ENCODE measurements around the gene CELF2.

CELF2 gene

DNA sequence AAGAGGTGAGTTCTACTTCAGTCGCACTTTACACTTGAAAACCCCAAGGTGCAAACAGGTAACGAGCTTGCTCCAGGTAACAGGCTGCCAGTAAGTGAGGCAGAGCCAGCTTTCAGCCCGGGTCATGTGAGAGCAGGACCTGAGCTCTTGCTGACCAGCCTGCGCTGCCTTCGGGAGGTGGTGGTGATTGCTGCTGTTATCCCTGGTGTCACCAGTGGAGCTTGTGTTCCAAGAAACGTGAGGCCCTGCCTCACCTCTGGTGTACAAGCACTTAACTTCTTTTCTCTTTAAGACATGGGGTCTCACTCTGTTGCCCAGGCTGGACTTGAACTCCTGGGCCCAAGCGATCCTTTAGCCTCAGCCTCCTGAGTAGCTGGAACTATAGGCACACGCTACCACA, 265.0 kb downstream of the CELF2 start:
- no peak for DNase-seq

DNA sequence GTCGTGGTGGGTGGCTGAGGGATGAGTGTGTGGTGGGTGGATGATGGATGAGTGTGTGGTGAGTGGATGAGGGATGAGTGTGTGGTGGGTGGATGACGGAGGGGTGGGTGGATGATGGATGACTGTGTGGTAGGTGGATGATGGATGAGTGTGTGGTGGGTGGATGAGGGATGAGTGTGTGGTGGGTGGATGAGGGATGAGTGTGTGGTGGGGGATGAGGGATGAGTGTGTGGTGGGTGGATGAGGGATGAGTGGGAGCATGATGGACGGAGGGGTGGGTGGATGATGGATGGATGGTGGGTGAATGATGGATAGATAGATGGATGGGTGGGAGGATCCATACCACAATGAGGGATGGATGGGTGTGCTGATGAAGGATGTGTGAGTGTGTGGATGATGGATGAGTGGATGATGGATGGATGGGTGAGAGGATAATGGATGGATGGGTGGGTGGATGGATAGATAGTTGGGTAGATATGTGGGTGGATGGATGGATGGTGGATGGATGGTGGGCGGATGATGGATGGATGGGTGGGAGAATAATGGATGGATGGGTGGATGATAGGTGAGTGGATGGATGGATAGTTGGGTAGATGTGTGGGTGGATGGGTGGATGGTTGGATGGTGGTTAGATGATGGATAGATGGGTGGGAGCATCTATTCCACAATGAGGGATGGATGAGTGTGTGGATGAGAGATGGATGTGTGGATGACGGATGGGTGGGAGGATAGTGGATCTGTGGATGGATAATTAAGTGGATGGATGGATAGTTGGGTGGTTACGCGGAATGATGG, 266.8 kb downstream of the CELF2 start:
- DNase-seq: no peak

DNA sequence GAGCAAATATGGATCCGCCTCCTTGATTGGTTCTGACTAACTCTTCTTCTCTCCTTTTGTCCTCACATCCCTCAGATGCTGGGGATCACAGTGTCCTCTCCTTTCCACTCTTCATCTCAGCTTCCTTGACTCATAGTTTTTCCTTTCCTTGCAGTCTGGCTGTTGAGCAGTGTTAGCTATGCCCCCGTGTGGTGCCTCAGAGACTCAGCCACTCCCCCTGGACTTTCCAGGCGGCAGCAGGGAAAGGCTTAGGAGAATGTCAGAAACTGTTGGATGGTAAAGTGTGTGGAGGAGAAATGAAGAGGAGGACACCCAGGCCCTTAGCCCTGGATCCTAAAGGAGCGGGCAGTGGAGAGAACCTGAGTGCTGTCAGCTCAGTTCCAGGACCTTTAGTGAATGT, 267.5 kb downstream of the CELF2 start:
- no peak for DNase-seq

DNA sequence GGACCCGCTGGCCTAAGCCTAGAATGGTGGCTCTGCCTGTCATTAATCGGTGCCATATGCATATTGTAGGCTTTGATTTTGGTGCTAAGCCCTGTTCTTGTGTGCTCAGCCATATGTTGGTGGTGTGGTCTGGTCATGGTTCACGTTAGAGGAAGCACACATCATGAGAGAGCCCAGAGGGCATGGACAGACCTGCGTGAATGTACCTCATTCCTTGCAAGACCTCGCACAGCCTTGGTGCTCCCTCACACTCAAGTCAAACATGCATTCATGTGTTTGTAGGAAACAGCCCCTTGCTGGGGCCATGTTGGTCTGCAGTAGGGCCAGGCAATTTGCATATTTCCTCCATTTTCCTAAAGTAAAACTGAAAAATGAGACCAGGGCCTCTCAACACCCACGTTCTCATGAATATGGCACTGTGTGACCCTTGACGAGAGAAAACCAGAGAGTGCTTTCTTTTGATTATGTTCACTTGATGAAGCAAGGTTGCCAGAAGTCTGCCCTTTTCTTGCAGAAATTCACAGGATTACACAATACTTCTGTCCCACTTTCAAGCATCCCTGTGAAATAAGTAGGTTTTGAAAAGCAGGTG, 268.7 kb downstream of the CELF2 start:
- DNase-seq: no peak

DNA sequence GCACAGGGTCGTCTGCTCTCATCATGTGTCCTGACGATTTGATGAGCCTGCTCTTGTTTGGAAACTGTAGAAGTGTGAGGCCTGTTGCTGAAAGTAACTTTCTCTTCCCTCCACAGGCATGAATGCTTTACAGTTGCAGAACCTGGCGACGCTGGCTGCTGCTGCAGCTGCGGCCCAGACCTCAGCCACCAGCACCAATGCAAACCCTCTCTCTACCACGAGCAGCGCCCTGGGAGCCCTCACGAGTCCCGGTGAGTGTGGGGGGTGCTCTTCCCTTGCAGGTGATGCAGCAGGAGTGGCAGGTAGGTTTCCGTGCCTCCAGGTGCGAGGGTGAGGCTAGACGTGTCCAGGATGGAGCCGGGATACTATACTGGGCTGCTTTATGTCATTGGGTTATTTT, 270.6 kb downstream of the CELF2 start:
- DNase-seq: no peak

DNA sequence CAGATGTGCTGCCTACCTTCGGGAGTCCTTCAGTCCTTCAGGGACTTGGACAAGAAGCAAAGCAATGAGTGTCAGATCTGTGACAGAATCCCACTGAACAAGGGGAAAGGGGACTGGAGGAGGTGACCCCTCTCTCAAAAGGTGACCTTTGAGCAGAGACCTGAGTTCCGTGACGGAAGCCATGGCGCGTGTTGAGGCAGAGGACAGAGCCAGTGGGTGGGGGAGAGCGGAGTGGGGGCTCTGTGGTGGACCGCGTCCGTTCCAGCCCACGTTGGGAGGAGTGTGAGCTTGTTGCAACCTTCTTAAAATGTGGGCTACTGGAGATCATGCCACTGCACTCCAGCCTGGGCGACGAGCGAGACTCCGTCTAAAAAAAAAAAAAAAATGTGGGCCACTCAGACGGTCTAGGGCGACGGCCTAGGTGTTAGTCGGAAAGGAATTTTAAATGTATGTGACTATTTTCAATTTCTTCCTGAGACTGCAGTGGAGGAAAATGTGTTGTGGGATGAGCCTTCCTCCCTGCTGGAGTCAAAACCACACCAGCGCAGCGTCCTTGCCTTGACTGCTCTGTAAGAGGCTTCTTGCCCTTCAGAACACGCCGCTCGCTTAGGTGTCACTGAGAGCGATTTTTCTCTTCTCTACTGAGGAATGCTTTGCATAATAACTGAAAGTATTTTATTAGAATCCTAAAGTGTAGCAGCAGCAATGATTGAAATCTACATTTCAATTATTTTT, 272.7 kb downstream of the CELF2 start:
- DNase-seq: peak in 1 of 2 experiments; percentile 2

DNA sequence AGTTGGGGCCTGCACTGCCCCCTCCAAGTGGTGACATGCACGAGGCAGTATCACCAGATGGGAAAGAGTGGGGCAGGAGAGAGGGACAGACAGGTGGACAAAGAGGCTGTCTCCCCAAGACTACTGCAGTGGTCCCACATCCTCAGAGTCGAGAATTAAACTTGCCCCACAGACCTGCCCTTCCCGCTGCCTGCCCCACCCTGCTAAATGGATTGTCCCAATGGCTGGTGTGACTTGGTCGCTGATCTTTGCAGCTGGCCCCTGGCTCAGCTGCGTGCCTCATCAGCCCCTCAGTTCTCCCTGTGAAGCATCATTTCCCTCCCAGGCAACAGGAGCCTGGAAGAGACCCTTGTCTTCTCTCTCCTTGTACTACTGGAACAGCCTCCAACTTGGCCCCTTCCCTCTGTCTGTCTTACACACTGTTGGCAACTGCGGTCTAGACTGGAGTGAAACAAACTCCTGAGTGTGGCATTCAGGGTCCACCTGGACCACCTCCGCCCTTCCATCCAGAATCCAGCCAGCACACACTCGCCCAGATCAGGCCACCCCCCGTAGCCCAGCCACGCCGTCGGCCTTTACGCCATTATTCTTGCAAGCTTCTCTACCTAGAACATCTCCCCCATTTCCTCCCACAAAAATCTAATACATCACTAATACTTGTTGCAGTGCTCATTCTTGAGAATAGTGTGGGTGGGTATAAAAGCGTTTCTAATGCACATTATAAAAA, 275.1 kb downstream of the CELF2 start:
- peak in 1 of 2 experiments; percentile 1 for DNase-seq

DNA sequence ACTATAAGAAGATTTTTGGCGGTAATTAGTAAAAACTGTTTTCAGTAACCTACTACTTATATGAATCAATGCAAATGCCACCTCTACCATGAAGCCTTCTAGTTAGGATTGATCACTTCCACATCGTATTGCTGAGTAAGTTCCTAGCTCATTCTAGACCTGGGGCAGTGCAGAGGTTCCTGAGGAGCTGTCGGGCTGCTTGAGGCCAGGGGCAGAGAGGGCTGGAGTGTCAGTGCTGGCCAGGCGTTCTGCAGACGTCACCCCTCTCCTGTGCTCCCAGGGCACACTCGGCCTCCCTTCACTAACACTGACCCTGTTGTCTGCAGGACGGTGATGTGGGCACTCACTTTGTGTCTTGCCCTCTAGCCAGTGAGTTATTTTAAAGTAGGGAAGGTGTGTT, 275.7 kb downstream of the CELF2 start:
- DNase-seq: peak in 1 of 2 experiments; percentile 4

DNA sequence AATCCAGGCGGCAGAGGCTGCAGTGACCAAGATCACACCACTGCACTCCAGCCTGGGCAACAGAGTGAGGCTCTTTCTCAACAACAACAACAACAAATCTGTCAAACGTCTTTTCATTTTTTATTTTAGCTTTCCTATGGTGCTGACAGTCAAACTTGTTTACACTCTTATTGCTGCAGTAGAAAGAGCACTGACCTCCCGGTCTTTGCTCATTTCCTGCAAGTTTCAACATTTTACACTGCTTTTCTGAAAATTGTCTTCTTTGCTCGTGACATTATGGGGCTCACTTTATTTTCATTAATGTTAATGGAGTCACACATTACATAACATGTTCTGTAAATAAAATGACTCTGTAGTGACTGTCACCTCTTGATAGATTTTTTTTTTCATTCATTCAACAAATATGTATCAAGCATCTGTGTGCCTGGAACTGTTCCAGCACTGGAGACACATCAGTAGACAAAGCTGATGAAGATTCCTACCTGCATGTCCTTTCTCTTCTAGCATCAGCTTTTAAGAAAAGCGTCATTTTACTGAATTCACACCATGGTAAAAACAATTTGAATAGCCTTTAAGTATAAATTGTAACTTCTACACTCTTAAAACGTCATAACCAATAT, 277.3 kb downstream of the CELF2 start:
- peak in 1 of 2 experiments; percentile 1 for DNase-seq

DNA sequence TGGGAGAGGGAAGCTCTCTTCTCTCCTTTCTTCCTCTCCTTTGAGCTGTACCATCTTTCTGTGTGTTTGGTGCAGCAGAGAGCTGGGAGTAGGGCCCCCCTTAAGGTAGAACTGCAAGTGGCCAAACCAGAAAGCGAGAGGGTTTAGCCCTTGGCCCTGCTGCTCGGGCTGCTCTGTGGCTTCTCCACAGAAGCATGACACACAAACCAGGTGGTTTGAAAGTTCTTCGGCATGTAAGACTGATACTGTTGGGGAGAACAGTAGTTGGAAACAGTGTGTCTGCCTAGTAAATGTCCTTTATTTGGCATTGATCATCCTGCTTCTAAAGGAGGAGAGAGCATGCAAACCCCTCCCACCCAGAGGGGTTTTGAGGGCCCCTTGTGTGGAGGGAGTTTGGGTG, 277.8 kb downstream of the CELF2 start:
- DNase-seq: peak in 1 of 2 experiments; percentile 7

DNA sequence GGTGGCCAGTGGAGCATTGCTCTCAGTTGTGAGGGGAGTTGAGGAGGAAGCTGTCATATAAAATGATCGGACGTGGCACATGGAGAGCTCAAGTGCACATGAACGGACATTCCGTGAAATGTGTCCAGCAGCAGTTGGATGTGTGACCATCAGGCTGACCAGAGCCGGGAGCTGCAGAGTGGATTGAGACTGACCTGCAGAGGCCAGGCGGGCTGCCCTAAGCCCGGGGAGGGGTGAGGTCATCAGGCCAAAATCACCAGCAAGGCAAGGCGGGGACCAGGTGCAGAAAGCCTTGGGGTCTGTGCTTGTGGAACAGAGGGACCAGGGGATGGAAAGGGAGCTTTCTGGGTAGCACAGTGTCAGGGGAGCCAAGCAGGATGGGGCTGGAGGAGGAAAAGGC, 279.5 kb downstream of the CELF2 start:
- DNase-seq: peak in 1 of 2 experiments; percentile 2

DNA sequence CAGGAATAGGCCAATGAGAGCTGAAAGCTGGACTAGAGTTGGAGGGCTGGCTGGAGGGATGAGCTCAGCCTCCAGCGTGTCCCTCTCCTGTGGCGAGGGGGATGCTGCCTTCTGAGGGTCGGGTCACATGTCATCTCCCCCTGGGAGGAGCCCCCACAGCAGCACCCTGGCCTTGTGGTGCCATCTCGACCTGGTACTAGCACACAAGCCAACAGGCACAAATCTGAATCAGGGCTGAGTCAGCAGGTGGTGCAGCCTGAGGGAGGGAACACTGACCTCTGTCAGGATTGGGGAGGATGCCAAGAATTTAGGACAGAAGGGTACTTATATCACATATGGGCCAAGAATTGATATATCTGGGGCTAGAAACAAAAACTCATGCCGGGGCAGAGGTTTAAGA, 280.4 kb downstream of the CELF2 start:
- peak in 1 of 2 experiments; percentile 2 for DNase-seq

DNA sequence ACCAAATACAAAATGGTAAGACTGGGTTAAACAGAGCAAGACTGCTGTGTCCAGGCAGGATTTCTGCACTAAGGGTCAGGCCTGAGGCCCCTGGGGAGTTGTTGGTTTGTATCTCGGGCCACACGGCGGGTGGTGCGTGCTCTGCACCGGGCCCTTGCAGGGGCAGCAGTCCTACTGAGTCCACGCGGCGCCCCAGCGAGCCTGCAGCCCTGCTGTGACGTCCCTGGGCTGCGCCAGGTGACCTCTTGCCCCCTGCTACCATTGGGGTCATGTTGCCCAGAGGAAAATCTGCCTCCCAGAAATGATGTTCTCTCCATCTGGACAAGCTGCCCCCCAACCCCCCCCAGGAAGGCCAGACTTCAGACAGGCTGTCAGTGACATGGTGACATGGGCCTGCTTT, 281.5 kb downstream of the CELF2 start:
- DNase-seq: no peak

DNA sequence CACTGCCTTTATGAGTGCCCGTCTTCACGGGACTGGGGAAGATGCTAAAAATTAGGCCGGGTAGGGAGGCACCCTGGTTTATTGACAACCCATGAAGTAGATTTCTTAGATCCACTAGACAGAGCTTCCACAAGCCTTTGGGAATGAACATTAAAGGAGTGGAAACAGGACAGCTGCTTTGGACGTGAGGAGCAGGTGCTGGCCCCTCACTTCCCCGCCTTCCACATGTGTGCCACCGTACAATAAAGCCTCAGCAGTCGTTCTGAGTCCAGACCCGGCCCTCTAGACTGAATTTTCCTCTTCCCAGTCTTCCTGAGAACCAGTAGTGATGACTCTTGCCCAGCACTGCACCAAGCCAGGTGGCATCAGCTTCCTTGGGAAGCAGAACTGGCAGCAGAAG, 282.4 kb downstream of the CELF2 start:
- DNase-seq: no peak

DNA sequence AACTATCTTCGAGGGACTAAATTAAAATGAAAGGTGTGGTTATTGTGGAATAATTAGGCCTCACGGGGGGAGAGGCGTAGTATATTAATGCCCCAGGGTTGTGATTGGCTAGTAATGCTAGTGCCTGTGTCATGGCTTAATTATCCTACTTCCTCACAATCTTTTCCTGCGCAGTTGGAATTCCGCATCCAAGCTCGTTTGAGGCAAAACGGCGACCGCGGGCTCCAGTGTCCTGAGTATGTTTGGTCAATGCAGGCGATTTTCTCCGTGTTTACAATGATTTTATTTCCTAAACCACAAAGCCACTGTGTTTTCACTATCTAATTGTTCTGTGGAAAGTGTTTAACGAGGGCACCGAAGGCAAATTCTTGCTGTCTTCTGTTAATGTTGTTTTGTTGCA, 282.9 kb downstream of the CELF2 start:
- no peak for DNase-seq

DNA sequence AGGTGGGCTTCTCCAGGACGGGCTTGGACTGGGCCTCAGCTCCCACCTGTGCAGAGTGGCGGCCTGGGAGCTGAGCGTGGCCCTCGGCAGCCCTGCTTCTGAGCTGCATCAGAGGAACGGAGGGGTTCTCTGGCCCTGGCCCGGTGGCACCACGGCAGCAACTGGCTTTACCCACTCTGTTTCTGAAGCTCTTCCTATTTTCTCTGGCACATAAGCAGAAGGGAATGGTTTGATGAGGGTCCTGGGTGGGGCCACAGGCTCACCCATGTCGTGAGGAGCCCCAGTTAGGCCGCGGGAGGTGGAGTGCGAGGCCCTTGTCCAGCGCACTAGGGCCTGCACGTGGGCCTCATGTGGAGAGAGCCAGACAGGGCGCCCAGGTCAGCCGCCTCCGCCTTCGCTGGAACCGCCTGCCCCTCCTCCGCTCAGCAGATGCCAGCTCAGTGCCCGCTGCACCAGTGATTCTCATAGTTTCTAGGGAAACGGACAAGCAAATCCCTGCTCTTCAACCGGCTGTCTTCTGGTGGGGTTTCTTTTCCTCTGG, 284.0 kb downstream of the CELF2 start:
- DNase-seq: no peak

DNA sequence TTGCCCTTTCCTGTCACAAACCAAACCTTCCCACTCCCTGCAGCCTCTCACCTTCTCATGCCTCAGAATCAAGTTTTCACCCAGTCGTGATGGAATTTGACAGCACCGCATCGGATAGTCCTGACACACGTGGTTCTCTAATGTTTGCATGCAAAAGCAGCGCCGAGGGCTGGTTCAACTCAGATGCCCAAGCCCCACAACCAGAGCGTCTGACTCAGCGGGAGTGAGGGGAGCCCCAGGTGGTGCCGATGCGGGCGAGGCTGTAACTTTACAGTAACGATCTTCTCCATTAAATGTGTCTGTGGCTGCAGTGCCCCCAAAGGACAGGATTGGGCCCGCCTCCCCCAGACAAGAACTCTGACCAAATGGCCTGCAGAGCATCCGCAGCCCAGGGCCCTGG, 284.5 kb downstream of the CELF2 start:
- no peak for DNase-seq

DNA sequence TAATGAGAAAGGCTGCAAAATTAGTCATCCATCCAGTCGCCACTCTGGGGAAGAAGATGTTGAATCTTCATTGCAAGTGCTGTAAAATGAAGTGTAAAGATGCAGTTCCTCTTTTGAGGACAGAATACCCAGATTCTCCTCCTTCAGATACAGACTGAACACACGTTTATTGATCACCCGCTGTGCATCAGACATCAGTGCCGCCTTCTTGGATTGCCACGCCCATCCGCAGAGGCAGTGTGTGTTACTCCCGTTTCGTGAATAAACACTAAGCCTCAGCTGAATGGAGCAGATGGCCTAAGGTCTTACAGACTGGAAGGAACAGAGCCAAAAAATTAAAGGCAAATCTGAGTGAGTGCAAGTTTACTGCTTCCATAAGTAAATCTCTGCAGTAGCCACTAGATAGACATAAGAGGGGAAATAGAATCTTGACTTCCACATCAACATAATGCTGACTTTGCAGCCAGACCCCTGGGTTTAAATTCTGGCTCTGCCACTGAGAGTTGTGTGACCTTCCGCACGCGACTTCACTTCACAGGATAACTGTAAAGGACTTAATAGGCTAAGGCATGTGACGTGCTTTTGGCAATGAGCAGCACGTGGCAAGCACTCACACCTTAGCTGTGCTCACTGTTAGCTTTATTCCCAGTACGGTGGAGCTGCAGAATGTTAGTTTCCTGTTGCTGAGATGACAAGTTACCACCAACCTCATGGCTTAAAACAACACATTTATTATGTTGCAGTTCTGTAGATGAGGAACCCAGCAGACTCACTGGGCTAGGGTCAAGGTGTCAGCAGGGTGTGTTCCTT, 285.9 kb downstream of the CELF2 start:
- peak in 1 of 2 experiments; percentile 1 for DNase-seq

DNA sequence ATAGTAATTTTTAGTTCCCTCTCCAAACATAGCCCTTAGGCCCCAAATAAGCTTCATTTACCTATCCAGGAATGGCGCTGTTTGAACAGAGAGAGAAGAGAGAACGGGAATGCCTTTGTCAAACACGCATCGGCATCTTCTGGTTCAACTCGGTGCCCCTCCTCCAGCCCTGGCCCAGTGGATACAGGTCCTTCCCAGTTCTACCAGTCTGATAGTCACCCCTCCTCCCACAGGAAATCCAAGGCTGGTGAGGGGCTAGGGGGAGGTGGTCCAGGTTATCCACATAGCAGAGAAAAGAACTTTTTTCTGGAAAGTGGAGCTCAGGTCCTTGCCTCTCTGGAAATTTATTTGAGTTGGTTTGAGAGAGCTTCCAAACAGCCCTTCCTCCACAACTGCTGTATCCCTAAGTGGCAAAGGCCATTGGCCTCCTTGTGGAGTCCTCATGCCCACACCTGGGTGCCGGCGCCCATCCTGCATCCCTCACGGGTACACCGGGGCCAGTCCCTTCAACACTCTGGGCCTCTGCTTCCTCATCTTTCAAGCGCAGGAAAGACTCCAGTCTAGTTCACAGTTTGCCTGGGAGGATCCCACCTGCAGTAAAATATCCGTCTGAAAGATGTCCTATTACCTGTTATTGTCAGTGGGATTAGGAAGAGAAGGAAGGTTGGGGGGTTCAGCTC, 287.4 kb downstream of the CELF2 start:
- DNase-seq: peak in 1 of 2 experiments; percentile 2

DNA sequence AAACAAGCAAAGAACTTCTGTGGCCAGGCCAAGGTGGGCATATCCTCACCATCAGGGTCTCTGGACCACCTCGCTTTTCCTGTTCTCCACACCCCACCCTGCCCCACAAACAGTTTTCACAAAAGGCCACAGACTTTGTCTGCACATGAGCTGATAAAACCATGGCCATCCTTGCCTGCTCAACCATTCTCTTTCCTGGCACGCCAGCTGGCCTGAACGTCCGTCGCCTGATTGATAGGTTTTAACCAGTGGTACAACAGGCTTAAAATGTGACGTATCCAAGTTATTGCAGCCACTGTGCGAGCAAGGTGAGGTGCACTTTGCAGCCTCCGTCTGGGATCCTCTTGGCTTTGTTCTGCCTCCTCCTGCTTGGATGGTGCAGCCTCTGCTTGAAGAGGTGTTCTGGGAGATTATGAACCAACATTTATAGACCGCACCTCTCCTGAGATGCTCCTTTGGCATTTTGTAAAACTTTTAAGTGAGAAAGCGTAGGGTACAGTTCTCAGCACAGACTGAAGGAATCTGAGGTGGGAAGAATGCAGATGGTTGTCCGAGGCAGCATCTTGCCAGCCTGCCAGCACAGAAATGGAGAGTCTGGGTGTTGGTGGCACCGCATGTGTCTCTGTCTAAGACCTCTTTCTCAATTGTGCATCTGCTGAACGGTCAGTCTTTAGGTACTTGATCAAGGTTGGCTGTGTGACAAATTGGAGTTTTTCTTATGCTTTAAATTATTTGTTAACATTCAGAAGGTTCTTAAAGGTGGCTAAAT, 288.3 kb downstream of the CELF2 start:
- DNase-seq: peak in 1 of 2 experiments; percentile 1

Data from activated CD4-positive, alpha-beta T cell treated with anti-CD3 and anti-CD28 coated beads, Interleukin-2, amount 50 U/mL, for 48 hours (primary cell).